H1 (cell line): Measurements from ENCODE around the gene OXER1. TPM values are rescaled to one million over a fixed set of nuclear protein-coding genes. Genes with fewer than 3 reads are reported as not detected.

Experiments used
- BACH1 ChIP-seq: IDR thresholded peaks from 2 replicates; pipeline ENCODE4 v1.6.1; 2012; ENCODE audit warnings: low read length, improper control_type of control experiment
- CBX8 ChIP-seq: fragments of 300-800, 300-1000 bp; sonication (generic); IDR thresholded peaks from 2 replicates; pipeline ENCODE4 v1.7.1; 2016; ENCODE audit warnings: low read depth, low read length, borderline replicate concordance
- HDAC2 ChIP-seq, 2 experiments: fragments of 300-600 bp in 1 of 2; sonication (generic) in 1 of 2; IDR thresholded peaks; 2 replicates each; pipeline ENCODE4 v1.6.1; 2011 to 2012; ENCODE audit warnings: low read depth in 2 of 2, low read length in 2 of 2, mild to moderate bottlenecking in 2 of 2, moderate library complexity in 2 of 2, borderline replicate concordance in 1 of 2, inconsistent platforms in 1 of 2
- JUND ChIP-seq: IDR thresholded peaks from 2 replicates; pipeline ENCODE4 v1.6.1; 2011; ENCODE audit warnings: mild to moderate bottlenecking, improper control_type of control experiment, low read length
- PHF8 ChIP-seq: fragments of 200-600 bp; sonication (generic); conservative IDR thresholded peaks from 2 replicates; pipeline ENCODE4 v1.7.1; 2012; ENCODE audit warnings: low read depth, mild to moderate bottlenecking, inconsistent platforms, low read length, moderate library complexity
- RFX5 ChIP-seq: IDR thresholded peaks from 2 replicates; pipeline ENCODE4 v1.6.1; 2011; ENCODE audit warnings: low read depth, low read length, improper control_type of control experiment, borderline replicate concordance
- SIN3A ChIP-seq, 2 experiments: IDR thresholded peaks in 1 of 2; conservative IDR thresholded peaks in 1 of 2; 2 replicates each; pipeline ENCODE4 v1.6.1; 2011 to 2012; ENCODE audit warnings: low read length in 2 of 2, improper control_type of control experiment in 1 of 2, low read depth in 1 of 2, mild to moderate bottlenecking in 1 of 2
- SIRT6 ChIP-seq: IDR thresholded peaks from one replicate; pipeline ENCODE4 v1.7.1; 2012; ENCODE audit warnings: low read length, inconsistent platforms
- TEAD4 ChIP-seq: IDR thresholded peaks from 2 replicates; pipeline ENCODE4 v1.6.1; 2012; ENCODE audit warnings: low read depth, low read length, inconsistent platforms, mixed read lengths
- polyA plus RNA-seq, 7 experiments: library from polyadenylated mRNA; depleted of rRNA in 3 of 7; stranded (reverse) in 5 of 7; unstranded in 2 of 7; fragments of >200 nt in 5 of 7; fragments of 200-250 nt in 2 of 7; gene quantifications; 1 replicate in 5 of 7; 2 replicates in 1 of 7; 4 replicates in 1 of 7; pipeline versions ENCODE4 v1.2.1 to v1.2.3, GENCODE V29; 2011 to 2013; ENCODE audit warnings: missing spikeins in 2 of 7, mixed read lengths in 2 of 7
- total RNA-seq: library from RNA; stranded (reverse); fragmentation: NEBNext Ultra II Directional; extraction: Animal tissue kit (Norgen Biotek cat#: 25700); gene quantifications from 2 replicates; pipeline ENCODE4 v1.2.1, GENCODE V29; 2021
- TF ChIP-seq, protein P1 (sequence below): IDR thresholded peaks from 2 replicates; pipeline ENCODE4 v1.6.1; 2011; ENCODE audit warnings: low read length, improper control_type of control experiment

OXER1 gene
- total and polyA plus RNA-seq, 2 of the 8 experiments (the other 6 are each of a cell fraction or from before 2014, with no cell fraction given): 1.2 to 2.9 TPM

DNA sequence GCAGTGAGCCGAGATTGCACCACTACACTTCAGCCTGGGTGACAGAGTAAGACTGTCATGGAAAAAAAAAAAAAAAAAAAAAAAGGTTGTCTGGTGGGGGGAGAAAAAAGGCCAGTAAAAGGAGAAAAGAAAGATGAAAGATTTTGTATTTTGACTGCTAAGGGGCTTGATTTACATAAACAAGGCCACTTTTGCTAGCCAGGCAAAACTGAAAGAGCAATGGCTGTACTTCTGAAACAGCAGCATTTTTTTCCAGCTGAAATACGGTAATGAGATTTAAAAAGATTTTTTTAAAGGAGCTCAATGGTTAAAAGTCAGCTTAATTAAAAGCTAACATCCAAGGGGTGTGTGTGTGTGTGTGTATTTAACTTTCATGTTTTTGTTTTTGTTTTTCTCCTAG lies 11.3 kb upstream of the OXER1 start (continued):
- TF ChIP-seq, protein P1, sequence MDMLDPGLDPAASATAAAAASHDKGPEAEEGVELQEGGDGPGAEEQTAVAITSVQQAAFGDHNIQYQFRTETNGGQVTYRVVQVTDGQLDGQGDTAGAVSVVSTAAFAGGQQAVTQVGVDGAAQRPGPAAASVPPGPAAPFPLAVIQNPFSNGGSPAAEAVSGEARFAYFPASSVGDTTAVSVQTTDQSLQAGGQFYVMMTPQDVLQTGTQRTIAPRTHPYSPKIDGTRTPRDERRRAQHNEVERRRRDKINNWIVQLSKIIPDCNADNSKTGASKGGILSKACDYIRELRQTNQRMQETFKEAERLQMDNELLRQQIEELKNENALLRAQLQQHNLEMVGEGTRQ: no peak
- no peak for TF ChIP-seq TEAD4
- no peak for TF ChIP-seq BACH1
- no peak for TF ChIP-seq JUND
- no peak for TF ChIP-seq PHF8
- no peak for TF ChIP-seq CBX8
- no peak for TF ChIP-seq HDAC2 (IDR thresholded peaks at IDR 0.05; ENCODE audit: borderline replicate concordance in 1 of 2, low read depth in 2 of 2, low read length in 2 of 2)
- TF ChIP-seq SIRT6: no peak
- no peak for TF ChIP-seq SIN3A (conservative IDR thresholded peaks at IDR 0.05 in 1 of 2, IDR thresholded peaks at IDR 0.05 in 1 of 2; ENCODE audit: low read depth in 1 of 2, low read length in 2 of 2)
- TF ChIP-seq RFX5: no peak
